ENCODE data around the gene ABCA4. TPM values are rescaled to one million over a fixed set of nuclear protein-coding genes. Genes with fewer than 3 reads are reported as not detected.

ABCA4 gene
- total RNA-seq, 1 experiment from 2014 or later, result not detected

- no peaks in the 10 kb centered on the region for H3K36me3 ChIP-seq (ENCODE audit: insufficient read depth, low read length)
- no peaks in the 10 kb centered on the region for H3K9me2 ChIP-seq (replicated peaks; ENCODE audit: insufficient read depth, low read length)
- H3K79me2 ChIP-seq (ENCODE audit: low read length), result no peaks in the 10 kb centered on the region
- H2AFZ ChIP-seq (ENCODE audit: low read length), result no peak overlapping the region
- no peaks in the 10 kb centered on the region for H3K9me3 ChIP-seq (ENCODE audit: low read length)
- no peak overlapping the region for H3K4me2 ChIP-seq (ENCODE audit: low read depth, low read length, poor library complexity, severe bottlenecking)
- H3K27ac ChIP-seq (ENCODE audit: low read length), result no peak overlapping the region
- H3K4me1 ChIP-seq (ENCODE audit: low read length), result no peaks in the 10 kb centered on the region
- DNase-seq, result no peak
- no peak overlapping the region for H3K9ac ChIP-seq (ENCODE audit: low read length)
- no peaks in the 10 kb centered on the region for H4K20me1 ChIP-seq (ENCODE audit: insufficient read depth, low read depth, low read length)
- no peak overlapping the region for H3K4me3 ChIP-seq (ENCODE audit: low read length)
- no peaks in the 10 kb centered on the region for H3K27me3 ChIP-seq (ENCODE audit: low read length)
These were observed 98.3 kb downstream of the ABCA4 start for GRCh38 chr1:94022471-94023189.

- Histone ChIP-seq H3K79me2 (ENCODE audit: low read length) (no peaks in the 10 kb centered on the region), H3K4me3 (ENCODE audit: low read length) (no peak overlapping the region), H3K4me2 (ENCODE audit: low read depth, low read length, poor library complexity, severe bottlenecking) (no peak overlapping the region), H3K27me3 (ENCODE audit: low read length) (no peaks in the 10 kb centered on the region), H3K9me2 (replicated peaks; ENCODE audit: insufficient read depth, low read length) (no peaks in the 10 kb centered on the region), H3K4me1 (ENCODE audit: low read length) (no peaks in the 10 kb centered on the region), H3K9me3 (ENCODE audit: low read length) (no peaks in the 10 kb centered on the region), H2AFZ (ENCODE audit: low read length) (no peak overlapping the region), H3K27ac (ENCODE audit: low read length) (no peak overlapping the region), H4K20me1 (ENCODE audit: insufficient read depth, low read depth, low read length) (no peaks in the 10 kb centered on the region), H3K9ac (ENCODE audit: low read length) (no peak overlapping the region), H3K36me3 (ENCODE audit: insufficient read depth, low read length) (no peaks in the 10 kb centered on the region)
- no peak for DNase-seq
These were observed 100.0 kb downstream of the ABCA4 start for GRCh38 chr1:94020764-94021579.

GRCh38 chr1:94019327-94019726 lies 101.6 kb downstream of the ABCA4 start:
- DNase-seq, result no peak

GRCh38 chr1:94017155-94017829 lies 103.7 kb downstream of the ABCA4 start:
- no peaks in the 10 kb centered on the region for H4K20me1 ChIP-seq (ENCODE audit: insufficient read depth, low read depth, low read length)
- no peak overlapping the region for H3K4me2 ChIP-seq (ENCODE audit: low read depth, low read length, poor library complexity, severe bottlenecking)
- H3K4me1 ChIP-seq (ENCODE audit: low read length), result no peaks in the 10 kb centered on the region

More at GRCh38 chr1:94019327-94019726, 101.6 kb downstream of the ABCA4 start:
- no peaks in the 10 kb centered on the region for H3K4me1 ChIP-seq (ENCODE audit: low read length)
- H3K9ac ChIP-seq (ENCODE audit: low read length), result no peak overlapping the region
- no peaks in the 10 kb centered on the region for H3K9me2 ChIP-seq (replicated peaks; ENCODE audit: insufficient read depth, low read length)
- no peaks in the 10 kb centered on the region for H3K27me3 ChIP-seq (ENCODE audit: low read length)
- H3K9me3 ChIP-seq (ENCODE audit: low read length), result no peaks in the 10 kb centered on the region
- no peaks in the 10 kb centered on the region for H3K79me2 ChIP-seq (ENCODE audit: low read length)
- H3K27ac ChIP-seq (ENCODE audit: low read length), result no peak overlapping the region
- no peak overlapping the region for H3K4me2 ChIP-seq (ENCODE audit: low read depth, low read length, poor library complexity, severe bottlenecking)
- H3K4me3 ChIP-seq (ENCODE audit: low read length), result no peak overlapping the region
- H4K20me1 ChIP-seq (ENCODE audit: insufficient read depth, low read depth, low read length), result no peaks in the 10 kb centered on the region
- no peaks in the 10 kb centered on the region for H3K36me3 ChIP-seq (ENCODE audit: insufficient read depth, low read length)
- no peak overlapping the region for H2AFZ ChIP-seq (ENCODE audit: low read length)

GRCh38 chr1:94015489-94015817 lies 105.5 kb downstream of the ABCA4 start:
- Histone ChIP-seq H3K4me2 (ENCODE audit: low read depth, low read length, poor library complexity, severe bottlenecking) (no peak overlapping the region), H3K27me3 (ENCODE audit: low read length) (no peaks in the 10 kb centered on the region), H3K9ac (ENCODE audit: low read length) (no peak overlapping the region), H4K20me1 (ENCODE audit: insufficient read depth, low read depth, low read length) (no peaks in the 10 kb centered on the region), H3K4me3 (ENCODE audit: low read length) (no peak overlapping the region), H3K27ac (ENCODE audit: low read length) (no peak overlapping the region), H3K79me2 (ENCODE audit: low read length) (no peaks in the 10 kb centered on the region), H3K36me3 (ENCODE audit: insufficient read depth, low read length) (no peaks in the 10 kb centered on the region), H3K4me1 (ENCODE audit: low read length) (no peaks in the 10 kb centered on the region), H2AFZ (ENCODE audit: low read length) (no peak overlapping the region), H3K9me2 (replicated peaks; ENCODE audit: insufficient read depth, low read length) (no peaks in the 10 kb centered on the region), H3K9me3 (ENCODE audit: low read length) (no peaks in the 10 kb centered on the region)
- DNase-seq, result no peak

More at GRCh38 chr1:94017155-94017829, 103.7 kb downstream of the ABCA4 start:
- Histone ChIP-seq H3K9me3 (ENCODE audit: low read length) (no peaks in the 10 kb centered on the region), H3K27me3 (ENCODE audit: low read length) (no peaks in the 10 kb centered on the region), H3K9ac (ENCODE audit: low read length) (no peak overlapping the region), H3K36me3 (ENCODE audit: insufficient read depth, low read length) (no peaks in the 10 kb centered on the region), H3K9me2 (replicated peaks; ENCODE audit: insufficient read depth, low read length) (no peaks in the 10 kb centered on the region), H3K4me3 (ENCODE audit: low read length) (no peak overlapping the region), H3K27ac (ENCODE audit: low read length) (no peak overlapping the region), H3K79me2 (ENCODE audit: low read length) (no peaks in the 10 kb centered on the region), H2AFZ (ENCODE audit: low read length) (no peak overlapping the region)
- no peak for DNase-seq

- Histone ChIP-seq H2AFZ (ENCODE audit: low read length) (no peak overlapping the region), H3K9me3 (ENCODE audit: low read length) (no peaks in the 10 kb centered on the region), H3K27me3 (ENCODE audit: low read length) (no peaks in the 10 kb centered on the region), H3K9me2 (replicated peaks; ENCODE audit: insufficient read depth, low read length) (no peaks in the 10 kb centered on the region), H3K4me1 (ENCODE audit: low read length) (no peaks in the 10 kb centered on the region), H3K9ac (ENCODE audit: low read length) (no peak overlapping the region), H3K4me3 (ENCODE audit: low read length) (no peak overlapping the region), H3K4me2 (ENCODE audit: low read depth, low read length, poor library complexity, severe bottlenecking) (no peak overlapping the region), H3K27ac (ENCODE audit: low read length) (no peak overlapping the region), H3K36me3 (ENCODE audit: insufficient read depth, low read length) (no peaks in the 10 kb centered on the region), H4K20me1 (ENCODE audit: insufficient read depth, low read depth, low read length) (no peaks in the 10 kb centered on the region), H3K79me2 (ENCODE audit: low read length) (no peaks in the 10 kb centered on the region)
- DNase-seq, result no peak
These were observed 106.1 kb downstream of the ABCA4 start for GRCh38 chr1:94014635-94015488.

- DNase-seq, result no peak
- Histone ChIP-seq H3K36me3 (ENCODE audit: insufficient read depth, low read length) (no peaks in the 10 kb centered on the region), H3K27me3 (ENCODE audit: low read length) (no peaks in the 10 kb centered on the region), H3K9me2 (replicated peaks; ENCODE audit: insufficient read depth, low read length) (no peaks in the 10 kb centered on the region), H3K4me3 (ENCODE audit: low read length) (no peak overlapping the region), H3K27ac (ENCODE audit: low read length) (no peak overlapping the region), H3K79me2 (ENCODE audit: low read length) (no peaks in the 10 kb centered on the region), H3K4me2 (ENCODE audit: low read depth, low read length, poor library complexity, severe bottlenecking) (no peak overlapping the region), H3K9me3 (ENCODE audit: low read length) (no peaks in the 10 kb centered on the region), H4K20me1 (ENCODE audit: insufficient read depth, low read depth, low read length) (no peaks in the 10 kb centered on the region), H3K9ac (ENCODE audit: low read length) (no peak overlapping the region), H2AFZ (ENCODE audit: low read length) (no peak overlapping the region), H3K4me1 (ENCODE audit: low read length) (no peaks in the 10 kb centered on the region)
These were observed 106.9 kb downstream of the ABCA4 start for GRCh38 chr1:94014087-94014486.

All from Karpas-422 (cell line).